GM23338 (cell line): Measurements from ENCODE around the gene NTMT2. TPM values are rescaled to one million over a fixed set of nuclear protein-coding genes. Genes with fewer than 3 reads are reported as not detected.

Experiments used
- ATAC-seq: fragments of 200-7000 bp; cut with Tn5 transposase; 3 replicates; pipeline ENCODE4 v1.9.1; 2020
- DNase-seq: peaks from one replicate; pipeline ENCODE4 v3.0.0-alpha.2; 2015; ENCODE audit warnings: low spot score
- H2AFZ ChIP-seq: fragments of 200-600 bp; sonication (generic); 2 replicates; pipeline ENCODE4 v1.8.0; 2016; ENCODE audit warnings: antibody characterized with exemption, mild to moderate bottlenecking, moderate library complexity
- H3F3A ChIP-seq: fragments of 200-600 bp; sonication (generic); replicated peaks from 2 replicates; pipeline ENCODE4 v1.8.0; 2017; ENCODE audit warnings: antibody characterized with exemption, mixed run types, low read depth
- H3K27ac ChIP-seq: fragments of 200-600 bp; sonication (generic); 2 replicates; pipeline ENCODE4 v1.6.1; 2016; ENCODE audit warnings: low read depth
- H3K27me3 ChIP-seq: fragments of 200-600 bp; sonication (generic); 2 replicates; pipeline ENCODE4 v1.8.0; 2016; ENCODE audit warnings: mild to moderate bottlenecking, mixed run types, moderate library complexity; ENCODE audit not compliant: insufficient read depth
- H3K36me3 ChIP-seq: fragments of 200-600 bp; sonication (generic); 2 replicates; pipeline ENCODE4 v1.8.0; 2016; ENCODE audit warnings: mild to moderate bottlenecking; ENCODE audit not compliant: insufficient read depth
- H3K4me1 ChIP-seq: fragments of 200-600 bp; sonication (generic); 2 replicates; pipeline ENCODE4 v1.8.0; 2016; ENCODE audit warnings: mild to moderate bottlenecking, moderate library complexity; ENCODE audit not compliant: insufficient read depth
- H3K4me2 ChIP-seq: fragments of 200-600 bp; sonication (generic); 2 replicates; pipeline ENCODE4 v1.7.1; 2017; ENCODE audit warnings: mixed run types
- H3K4me3 ChIP-seq: fragments of 200-600 bp; sonication (generic); 2 replicates; pipeline ENCODE4 v1.6.1; 2016; ENCODE audit warnings: mixed run types
- H3K79me2 ChIP-seq: fragments of 200-600 bp; sonication (generic); replicated peaks from 2 replicates; pipeline ENCODE4 v1.8.0; 2017; ENCODE audit warnings: mild to moderate bottlenecking; ENCODE audit not compliant: insufficient read depth
- H3K9me2 ChIP-seq: fragments of 200-600 bp; sonication (generic); 2 replicates; pipeline ENCODE4 v1.8.0; 2017; ENCODE audit not compliant: insufficient read depth
- H4K20me1 ChIP-seq: fragments of 200-600 bp; sonication (generic); replicated peaks from 2 replicates; pipeline ENCODE4 v1.8.0; 2017; ENCODE audit warnings: mild to moderate bottlenecking; ENCODE audit not compliant: insufficient read depth
- H3K27ac Mint-ChIP-seq: 2 replicates; pipeline ENCODE4 v1.8.0; 2020; ENCODE audit warnings: inconsistent platforms, mild to moderate bottlenecking, moderate library complexity, mixed read lengths
- H3K27me3 Mint-ChIP-seq: 3 replicates; pipeline ENCODE4 v1.8.0; 2022; ENCODE audit warnings: low read depth, mild to moderate bottlenecking, moderate library complexity, mixed read lengths, inconsistent platforms; ENCODE audit not compliant: insufficient read depth, poor library complexity
- H3K36me3 Mint-ChIP-seq: 3 replicates; pipeline ENCODE4 v1.8.0; 2021; ENCODE audit warnings: low read depth, mild to moderate bottlenecking, inconsistent platforms, moderate library complexity, mixed read lengths
- H3K4me1 Mint-ChIP-seq: 3 replicates; pipeline ENCODE4 v1.8.0; 2020; ENCODE audit warnings: mild to moderate bottlenecking, inconsistent platforms, mixed read lengths
- H3K4me3 Mint-ChIP-seq: 3 replicates; pipeline ENCODE4 v1.8.0; 2021; ENCODE audit warnings: moderate library complexity, mild to moderate bottlenecking, inconsistent platforms, mixed read lengths
- H3K9me3 Mint-ChIP-seq: 3 replicates; pipeline ENCODE4 v1.8.0; 2020; ENCODE audit warnings: moderate library complexity, mild to moderate bottlenecking, inconsistent platforms, mixed read lengths
- CREB1 ChIP-seq: fragments of 250-450 bp; sonication (Bioruptor Pico); IDR thresholded peaks from 2 replicates; pipeline ENCODE4 v1.5.0; 2020; ENCODE audit warnings: low read depth, mild to moderate bottlenecking, moderate library complexity
- EZH2 ChIP-seq: fragments of 200-600 bp; sonication (generic); IDR thresholded peaks from one replicate; pipeline ENCODE4 v1.8.0; 2017; ENCODE audit warnings: antibody characterized with exemption, mild to moderate bottlenecking, low read depth; ENCODE audit not compliant: unreplicated experiment
- EZH2phosphoT487 ChIP-seq: fragments of 200-600 bp; sonication (generic); IDR thresholded peaks from one replicate; pipeline ENCODE4 v1.8.1; 2018; ENCODE audit warnings: antibody characterized with exemption; ENCODE audit not compliant: unreplicated experiment
- JUNB ChIP-seq: IDR thresholded peaks from one replicate; pipeline ENCODE4 v1.6.1; 2016; ENCODE audit warnings: antibody characterized with exemption; ENCODE audit not compliant: unreplicated experiment
- NANOG ChIP-seq: IDR thresholded peaks from 2 replicates; pipeline ENCODE4 v1.6.1; 2016; ENCODE audit warnings: antibody characterized with exemption, borderline replicate concordance
- POLR2AphosphoS5 ChIP-seq: IDR thresholded peaks from 2 replicates; pipeline ENCODE4 v1.6.1; 2016; ENCODE audit warnings: antibody characterized with exemption, low read depth
- ZNF331 ChIP-seq: fragments of 250-450 bp; sonication (Bioruptor Pico); IDR thresholded peaks from 2 replicates; pipeline ENCODE4 v1.5.0; 2020; ENCODE audit warnings: low read depth, mild to moderate bottlenecking, moderate library complexity
- polyA plus RNA-seq: library from polyadenylated mRNA; unstranded; fragments of >200 nt; fragmentation: Nextera tagmentation; extraction: Ambion mirVana; gene quantifications from 2 replicates; pipeline ENCODE4 v1.2.1, GENCODE V29; 2016
- total RNA-seq: library from RNA; depleted of rRNA; stranded (reverse); fragments of >200 nt; shearing (Covaris generic); gene quantifications from 2 replicates; pipeline ENCODE4 v1.2.3, GENCODE V29; 2014
- TF ChIP-seq, protein P1 (sequence below): IDR thresholded peaks from one replicate; pipeline ENCODE4 v1.6.1; 2018; ENCODE audit warnings: antibody characterized with exemption; ENCODE audit not compliant: unreplicated experiment
- TF ChIP-seq, protein P2 (sequence below): IDR thresholded peaks from 2 replicates; pipeline ENCODE4 v1.6.1; 2016; ENCODE audit warnings: antibody characterized with exemption
- TF ChIP-seq, protein P3 (sequence below), 2 experiments: fragments of 200-600 bp in 1 of 2; sonication (generic) in 1 of 2; conservative IDR thresholded peaks; 2 replicates each; pipeline versions ENCODE4 v1.5.1 to v1.6.1; 2016 to 2017; ENCODE audit warnings: antibody characterized with exemption in 2 of 2, low read depth in 2 of 2, mild to moderate bottlenecking in 2 of 2, moderate library complexity in 1 of 2
- TF ChIP-seq, protein P4 (sequence below): fragments of 250-450 bp; sonication (Bioruptor Pico); IDR thresholded peaks from 2 replicates; pipeline ENCODE4 v1.5.0; 2020; ENCODE audit warnings: mild to moderate bottlenecking, moderate library complexity

The NTMT2 gene
- total and polyA plus RNA-seq, 2 experiments from 2014 or later = 0.48 TPM; not detected in 1

DNA sequence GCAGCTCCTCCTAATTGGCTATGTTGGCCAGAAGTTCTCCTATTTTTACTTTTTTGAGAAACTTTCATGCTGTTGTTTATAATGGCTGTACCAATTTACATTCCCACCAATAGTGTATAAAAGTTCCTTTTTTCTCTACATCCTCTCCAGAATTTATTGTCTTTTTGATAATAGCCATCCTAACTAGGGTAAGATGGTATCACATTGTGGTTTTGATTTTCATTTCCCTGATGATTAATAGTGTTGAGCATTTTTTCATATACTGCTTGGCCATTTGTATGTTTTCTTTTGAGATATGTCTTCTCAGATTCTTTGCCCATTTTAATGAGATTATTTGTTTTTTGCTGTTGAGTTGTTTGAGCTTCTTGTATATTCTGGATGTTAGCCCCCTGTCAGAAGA, 46.8 kb downstream of the NTMT2 start (continued):
- TF ChIP-seq, protein P1, sequence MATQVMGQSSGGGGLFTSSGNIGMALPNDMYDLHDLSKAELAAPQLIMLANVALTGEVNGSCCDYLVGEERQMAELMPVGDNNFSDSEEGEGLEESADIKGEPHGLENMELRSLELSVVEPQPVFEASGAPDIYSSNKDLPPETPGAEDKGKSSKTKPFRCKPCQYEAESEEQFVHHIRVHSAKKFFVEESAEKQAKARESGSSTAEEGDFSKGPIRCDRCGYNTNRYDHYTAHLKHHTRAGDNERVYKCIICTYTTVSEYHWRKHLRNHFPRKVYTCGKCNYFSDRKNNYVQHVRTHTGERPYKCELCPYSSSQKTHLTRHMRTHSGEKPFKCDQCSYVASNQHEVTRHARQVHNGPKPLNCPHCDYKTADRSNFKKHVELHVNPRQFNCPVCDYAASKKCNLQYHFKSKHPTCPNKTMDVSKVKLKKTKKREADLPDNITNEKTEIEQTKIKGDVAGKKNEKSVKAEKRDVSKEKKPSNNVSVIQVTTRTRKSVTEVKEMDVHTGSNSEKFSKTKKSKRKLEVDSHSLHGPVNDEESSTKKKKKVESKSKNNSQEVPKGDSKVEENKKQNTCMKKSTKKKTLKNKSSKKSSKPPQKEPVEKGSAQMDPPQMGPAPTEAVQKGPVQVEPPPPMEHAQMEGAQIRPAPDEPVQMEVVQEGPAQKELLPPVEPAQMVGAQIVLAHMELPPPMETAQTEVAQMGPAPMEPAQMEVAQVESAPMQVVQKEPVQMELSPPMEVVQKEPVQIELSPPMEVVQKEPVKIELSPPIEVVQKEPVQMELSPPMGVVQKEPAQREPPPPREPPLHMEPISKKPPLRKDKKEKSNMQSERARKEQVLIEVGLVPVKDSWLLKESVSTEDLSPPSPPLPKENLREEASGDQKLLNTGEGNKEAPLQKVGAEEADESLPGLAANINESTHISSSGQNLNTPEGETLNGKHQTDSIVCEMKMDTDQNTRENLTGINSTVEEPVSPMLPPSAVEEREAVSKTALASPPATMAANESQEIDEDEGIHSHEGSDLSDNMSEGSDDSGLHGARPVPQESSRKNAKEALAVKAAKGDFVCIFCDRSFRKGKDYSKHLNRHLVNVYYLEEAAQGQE = no peak
- TF ChIP-seq ZNF331 (CRISPR knock-in tag) (no peak), EZH2 (no peak), POLR2AphosphoS5 (no peak), JUNB (no peak)
- TF ChIP-seq, protein P2, sequence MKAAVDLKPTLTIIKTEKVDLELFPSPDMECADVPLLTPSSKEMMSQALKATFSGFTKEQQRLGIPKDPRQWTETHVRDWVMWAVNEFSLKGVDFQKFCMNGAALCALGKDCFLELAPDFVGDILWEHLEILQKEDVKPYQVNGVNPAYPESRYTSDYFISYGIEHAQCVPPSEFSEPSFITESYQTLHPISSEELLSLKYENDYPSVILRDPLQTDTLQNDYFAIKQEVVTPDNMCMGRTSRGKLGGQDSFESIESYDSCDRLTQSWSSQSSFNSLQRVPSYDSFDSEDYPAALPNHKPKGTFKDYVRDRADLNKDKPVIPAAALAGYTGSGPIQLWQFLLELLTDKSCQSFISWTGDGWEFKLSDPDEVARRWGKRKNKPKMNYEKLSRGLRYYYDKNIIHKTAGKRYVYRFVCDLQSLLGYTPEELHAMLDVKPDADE = no peak
- TF ChIP-seq, protein P3, sequence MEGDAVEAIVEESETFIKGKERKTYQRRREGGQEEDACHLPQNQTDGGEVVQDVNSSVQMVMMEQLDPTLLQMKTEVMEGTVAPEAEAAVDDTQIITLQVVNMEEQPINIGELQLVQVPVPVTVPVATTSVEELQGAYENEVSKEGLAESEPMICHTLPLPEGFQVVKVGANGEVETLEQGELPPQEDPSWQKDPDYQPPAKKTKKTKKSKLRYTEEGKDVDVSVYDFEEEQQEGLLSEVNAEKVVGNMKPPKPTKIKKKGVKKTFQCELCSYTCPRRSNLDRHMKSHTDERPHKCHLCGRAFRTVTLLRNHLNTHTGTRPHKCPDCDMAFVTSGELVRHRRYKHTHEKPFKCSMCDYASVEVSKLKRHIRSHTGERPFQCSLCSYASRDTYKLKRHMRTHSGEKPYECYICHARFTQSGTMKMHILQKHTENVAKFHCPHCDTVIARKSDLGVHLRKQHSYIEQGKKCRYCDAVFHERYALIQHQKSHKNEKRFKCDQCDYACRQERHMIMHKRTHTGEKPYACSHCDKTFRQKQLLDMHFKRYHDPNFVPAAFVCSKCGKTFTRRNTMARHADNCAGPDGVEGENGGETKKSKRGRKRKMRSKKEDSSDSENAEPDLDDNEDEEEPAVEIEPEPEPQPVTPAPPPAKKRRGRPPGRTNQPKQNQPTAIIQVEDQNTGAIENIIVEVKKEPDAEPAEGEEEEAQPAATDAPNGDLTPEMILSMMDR (conservative IDR thresholded peaks at IDR 0.05; ENCODE audit: low read depth in 2 of 2) = no peak

DNA sequence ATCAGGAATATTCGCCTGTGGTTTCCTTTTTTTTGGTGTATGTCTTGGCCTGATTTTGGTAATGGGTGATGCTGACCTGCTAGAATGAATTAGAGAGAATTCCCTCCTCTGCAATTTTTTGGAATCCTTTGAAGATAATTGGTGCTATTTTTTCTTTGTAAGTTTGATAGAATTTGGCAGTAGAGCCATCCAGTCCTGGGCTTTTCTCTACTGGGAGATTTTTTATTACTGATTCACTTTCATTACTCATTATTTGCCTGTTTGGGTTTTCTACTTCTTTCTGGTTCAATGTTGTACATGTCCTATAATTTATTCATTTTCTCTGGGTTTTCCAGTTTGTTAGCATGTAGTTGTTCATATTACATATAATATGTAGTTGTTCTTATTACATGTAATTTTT, 48.7 kb downstream of the NTMT2 start:
- no peak for DNase-seq
- H4K20me1 ChIP-seq = no peaks in the 10 kb centered on the region
- Mint-ChIP-seq H3K27ac (no peak overlapping the region), H3K27me3 (no peaks in the 10 kb centered on the region), H3K36me3 (no peaks in the 10 kb centered on the region), H3K9me3 (peaks cover 3% of the 10 kb centered on the region; the same call in 1 of the 3 replicates), H3K4me3 (no peak overlapping the region), H3K4me1 (no peaks in the 10 kb centered on the region)
- no peak overlapping the region for H2AFZ ChIP-seq
- no peaks in the 10 kb centered on the region for H3K4me1 ChIP-seq
- H3F3A ChIP-seq = no peaks in the 10 kb centered on the region
- no peaks in the 10 kb centered on the region for H3K79me2 ChIP-seq
- ATAC-seq = no peak
- H3K4me3 ChIP-seq = no peak overlapping the region
- H3K27me3 ChIP-seq = no peaks in the 10 kb centered on the region
- no peak overlapping the region for H3K4me2 ChIP-seq
- H3K27ac ChIP-seq = no peak overlapping the region
- no peaks in the 10 kb centered on the region for H3K36me3 ChIP-seq
- no peaks in the 10 kb centered on the region; the same call in none of the 2 replicates for H3K9me2 ChIP-seq
- TF ChIP-seq, protein P4, sequence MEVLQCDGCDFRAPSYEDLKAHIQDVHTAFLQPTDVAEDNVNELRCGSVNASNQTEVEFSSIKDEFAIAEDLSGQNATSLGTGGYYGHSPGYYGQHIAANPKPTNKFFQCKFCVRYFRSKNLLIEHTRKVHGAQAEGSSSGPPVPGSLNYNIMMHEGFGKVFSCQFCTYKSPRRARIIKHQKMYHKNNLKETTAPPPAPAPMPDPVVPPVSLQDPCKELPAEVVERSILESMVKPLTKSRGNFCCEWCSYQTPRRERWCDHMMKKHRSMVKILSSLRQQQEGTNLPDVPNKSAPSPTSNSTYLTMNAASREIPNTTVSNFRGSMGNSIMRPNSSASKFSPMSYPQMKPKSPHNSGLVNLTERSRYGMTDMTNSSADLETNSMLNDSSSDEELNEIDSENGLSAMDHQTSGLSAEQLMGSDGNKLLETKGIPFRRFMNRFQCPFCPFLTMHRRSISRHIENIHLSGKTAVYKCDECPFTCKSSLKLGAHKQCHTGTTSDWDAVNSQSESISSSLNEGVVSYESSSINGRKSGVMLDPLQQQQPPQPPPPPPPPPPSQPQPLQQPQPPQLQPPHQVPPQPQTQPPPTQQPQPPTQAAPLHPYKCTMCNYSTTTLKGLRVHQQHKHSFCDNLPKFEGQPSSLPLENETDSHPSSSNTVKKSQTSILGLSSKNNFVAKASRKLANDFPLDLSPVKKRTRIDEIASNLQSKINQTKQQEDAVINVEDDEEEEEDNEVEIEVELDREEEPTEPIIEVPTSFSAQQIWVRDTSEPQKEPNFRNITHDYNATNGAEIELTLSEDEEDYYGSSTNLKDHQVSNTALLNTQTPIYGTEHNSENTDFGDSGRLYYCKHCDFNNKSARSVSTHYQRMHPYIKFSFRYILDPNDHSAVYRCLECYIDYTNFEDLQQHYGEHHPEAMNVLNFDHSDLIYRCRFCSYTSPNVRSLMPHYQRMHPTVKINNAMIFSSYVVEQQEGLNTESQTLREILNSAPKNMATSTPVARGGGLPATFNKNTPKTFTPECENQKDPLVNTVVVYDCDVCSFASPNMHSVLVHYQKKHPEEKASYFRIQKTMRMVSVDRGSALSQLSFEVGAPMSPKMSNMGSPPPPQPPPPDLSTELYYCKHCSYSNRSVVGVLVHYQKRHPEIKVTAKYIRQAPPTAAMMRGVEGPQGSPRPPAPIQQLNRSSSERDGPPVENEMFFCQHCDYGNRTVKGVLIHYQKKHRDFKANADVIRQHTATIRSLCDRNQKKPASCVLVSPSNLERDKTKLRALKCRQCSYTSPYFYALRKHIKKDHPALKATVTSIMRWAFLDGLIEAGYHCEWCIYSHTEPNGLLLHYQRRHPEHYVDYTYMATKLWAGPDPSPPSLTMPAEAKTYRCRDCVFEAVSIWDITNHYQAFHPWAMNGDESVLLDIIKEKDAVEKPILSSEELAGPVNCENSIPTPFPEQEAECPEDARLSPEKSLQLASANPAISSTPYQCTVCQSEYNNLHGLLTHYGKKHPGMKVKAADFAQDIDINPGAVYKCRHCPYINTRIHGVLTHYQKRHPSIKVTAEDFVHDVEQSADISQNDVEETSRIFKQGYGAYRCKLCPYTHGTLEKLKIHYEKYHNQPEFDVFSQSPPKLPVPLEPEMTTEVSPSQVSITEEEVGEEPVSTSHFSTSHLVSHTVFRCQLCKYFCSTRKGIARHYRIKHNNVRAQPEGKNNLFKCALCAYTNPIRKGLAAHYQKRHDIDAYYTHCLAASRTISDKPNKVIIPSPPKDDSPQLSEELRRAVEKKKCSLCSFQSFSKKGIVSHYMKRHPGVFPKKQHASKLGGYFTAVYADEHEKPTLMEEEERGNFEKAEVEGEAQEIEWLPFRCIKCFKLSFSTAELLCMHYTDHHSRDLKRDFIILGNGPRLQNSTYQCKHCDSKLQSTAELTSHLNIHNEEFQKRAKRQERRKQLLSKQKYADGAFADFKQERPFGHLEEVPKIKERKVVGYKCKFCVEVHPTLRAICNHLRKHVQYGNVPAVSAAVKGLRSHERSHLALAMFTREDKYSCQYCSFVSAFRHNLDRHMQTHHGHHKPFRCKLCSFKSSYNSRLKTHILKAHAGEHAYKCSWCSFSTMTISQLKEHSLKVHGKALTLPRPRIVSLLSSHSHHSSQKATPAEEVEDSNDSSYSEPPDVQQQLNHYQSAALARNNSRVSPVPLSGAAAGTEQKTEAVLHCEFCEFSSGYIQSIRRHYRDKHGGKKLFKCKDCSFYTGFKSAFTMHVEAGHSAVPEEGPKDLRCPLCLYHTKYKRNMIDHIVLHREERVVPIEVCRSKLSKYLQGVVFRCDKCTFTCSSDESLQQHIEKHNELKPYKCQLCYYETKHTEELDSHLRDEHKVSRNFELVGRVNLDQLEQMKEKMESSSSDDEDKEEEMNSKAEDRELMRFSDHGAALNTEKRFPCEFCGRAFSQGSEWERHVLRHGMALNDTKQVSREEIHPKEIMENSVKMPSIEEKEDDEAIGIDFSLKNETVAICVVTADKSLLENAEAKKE (CRISPR knock-in tag) = no peak
- TF ChIP-seq CREB1 (no peak), NANOG (no peak), EZH2phosphoT487 (no peak), EZH2 (no peak)
- TF ChIP-seq, protein P2 = no peak
